Peyer's patch (tissue), 4 donors: ENCODE measurements around the gene SYK. TPM values are rescaled to one million over a fixed set of nuclear protein-coding genes. Genes with fewer than 3 reads are reported as not detected.
"Not testable (repeated sequence)": the region's sequence is repeated elsewhere in the genome, so short reads cannot be mapped to it uniquely, and the experiment has no call there.

Source experiments
- DNase-seq, 3 donors: peaks; one replicate each; pipeline ENCODE4 v3.0.0-alpha.2; 2017 to 2019
- H3K27ac ChIP-seq, 4 donors: fragments of 200-600 bp; sonication (generic); one replicate each; pipeline ENCODE4 v1.5.1; 2016 to 2019
- H3K27me3 ChIP-seq, 2 donors: fragments of 200-600 bp; sonication (generic); one replicate each; pipeline ENCODE4 v1.5.1; 2019
- H3K36me3 ChIP-seq, 3 donors: fragments of 200-600 bp; sonication (generic); one replicate each; pipeline ENCODE4 v1.5.1; 2016 to 2019
- H3K4me1 ChIP-seq, 4 donors: fragments of 200-600 bp; sonication (generic); one replicate each; pipeline ENCODE4 v1.5.1; 2016 to 2019
- H3K4me3 ChIP-seq, 4 donors: fragments of 200-600 bp; sonication (generic); 1 replicate in 3 of 4; 2 replicates in 1 of 4; pipeline ENCODE4 v1.5.1; 2016 to 2019; ENCODE audit warnings: mild to moderate bottlenecking in 1 of 4
- H3K9me3 ChIP-seq, 4 donors: fragments of 200-600 bp; sonication (generic); one replicate each; pipeline ENCODE4 v1.5.1; 2016 to 2019; ENCODE audit warnings: mild to moderate bottlenecking in 1 of 4
- POLR2A ChIP-seq, 2 donors: fragments of 450-650 bp; IDR thresholded peaks; one replicate each; pipeline ENCODE4 v1.5.1; 2017; ENCODE audit warnings: antibody characterized with exemption in 2 of 2, mild to moderate bottlenecking in 2 of 2, moderate library complexity in 2 of 2
- total RNA-seq, 4 donors: library from RNA; depleted of rRNA; stranded (reverse); fragments of >200 nt; gene quantifications; one replicate each; pipeline ENCODE4 v1.1.0, GENCODE V29; 2016
- TF ChIP-seq, protein P1 (sequence below), 6 experiments: fragments of 450-650 bp in 4 of 6; fragments of 200-600 bp in 2 of 6; sonication (generic) in 1 of 6; IDR thresholded peaks; one replicate each; pipeline ENCODE4 v1.5.1; 2017 to 2019; ENCODE audit warnings: antibody characterized with exemption in 6 of 6, mild to moderate bottlenecking in 3 of 6, moderate library complexity in 1 of 6

SYK gene
- total RNA-seq, 4 donors from 2014 or later: 48.7 to 81.7 (median 60.0) TPM

DNA sequence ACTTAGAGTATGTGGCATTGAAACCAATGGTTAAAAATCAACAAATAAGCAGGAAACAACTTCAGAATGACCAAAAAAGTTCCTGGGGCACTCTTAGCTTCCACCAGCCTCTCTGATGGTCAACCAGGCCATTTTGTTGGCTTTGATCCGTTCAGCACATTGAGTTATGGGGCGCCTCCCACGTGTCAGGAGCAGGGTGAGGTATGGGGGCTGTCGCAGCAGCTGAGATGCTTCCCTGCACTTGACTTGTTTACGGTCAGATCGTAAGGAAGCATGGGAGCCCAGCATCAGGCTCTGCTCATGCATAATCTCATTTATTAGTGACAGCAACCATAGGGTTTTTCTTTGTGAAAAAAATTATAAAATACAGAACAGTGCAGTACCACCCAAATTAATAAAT is 16.7 kb downstream of the SYK start:
- H3K4me1 ChIP-seq: peaks cover 0 to 5% (median 0%) of the 10 kb centered on the region in 4 donors
- TF ChIP-seq POLR2A (IDR thresholded peaks at IDR 0.05): no peak
- TF ChIP-seq, protein P1, sequence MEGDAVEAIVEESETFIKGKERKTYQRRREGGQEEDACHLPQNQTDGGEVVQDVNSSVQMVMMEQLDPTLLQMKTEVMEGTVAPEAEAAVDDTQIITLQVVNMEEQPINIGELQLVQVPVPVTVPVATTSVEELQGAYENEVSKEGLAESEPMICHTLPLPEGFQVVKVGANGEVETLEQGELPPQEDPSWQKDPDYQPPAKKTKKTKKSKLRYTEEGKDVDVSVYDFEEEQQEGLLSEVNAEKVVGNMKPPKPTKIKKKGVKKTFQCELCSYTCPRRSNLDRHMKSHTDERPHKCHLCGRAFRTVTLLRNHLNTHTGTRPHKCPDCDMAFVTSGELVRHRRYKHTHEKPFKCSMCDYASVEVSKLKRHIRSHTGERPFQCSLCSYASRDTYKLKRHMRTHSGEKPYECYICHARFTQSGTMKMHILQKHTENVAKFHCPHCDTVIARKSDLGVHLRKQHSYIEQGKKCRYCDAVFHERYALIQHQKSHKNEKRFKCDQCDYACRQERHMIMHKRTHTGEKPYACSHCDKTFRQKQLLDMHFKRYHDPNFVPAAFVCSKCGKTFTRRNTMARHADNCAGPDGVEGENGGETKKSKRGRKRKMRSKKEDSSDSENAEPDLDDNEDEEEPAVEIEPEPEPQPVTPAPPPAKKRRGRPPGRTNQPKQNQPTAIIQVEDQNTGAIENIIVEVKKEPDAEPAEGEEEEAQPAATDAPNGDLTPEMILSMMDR (IDR thresholded peaks at IDR 0.05): no peak
- no peak overlapping the region for H3K4me3 ChIP-seq
- H3K27me3 ChIP-seq: no peaks in the 10 kb centered on the region
- DNase-seq: no peak
- H3K27ac ChIP-seq: no peak overlapping the region
- H3K9me3 ChIP-seq: no peaks in the 10 kb centered on the region
- peaks cover 0 to 5% (median 0%) of the 10 kb centered on the region in 3 donors for H3K36me3 ChIP-seq

DNA sequence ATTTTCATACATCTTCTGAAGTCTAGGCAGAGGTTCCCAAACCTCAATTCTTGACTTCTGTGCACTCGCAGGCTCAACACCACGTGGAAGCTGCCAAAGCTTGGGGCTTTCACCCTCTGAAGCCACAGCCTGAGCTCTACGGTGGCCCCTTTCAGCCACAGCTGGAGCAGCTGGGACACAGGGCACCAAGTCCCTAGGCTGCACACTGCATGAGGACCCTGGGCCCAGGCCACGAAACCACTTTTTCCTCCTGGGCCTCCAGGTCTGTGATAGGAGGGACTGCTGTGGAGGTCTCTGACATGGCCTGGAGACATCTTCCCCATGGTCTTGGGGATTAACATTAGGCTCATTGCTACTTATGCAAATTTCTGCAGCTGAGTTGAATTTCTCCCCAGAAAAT is 18.8 kb downstream of the SYK start:
- not testable (repeated sequence) for H3K4me1 ChIP-seq, H3K27ac ChIP-seq, H3K4me3 ChIP-seq, H3K36me3 ChIP-seq, DNase-seq, H3K27me3 ChIP-seq, H3K9me3 ChIP-seq

DNA sequence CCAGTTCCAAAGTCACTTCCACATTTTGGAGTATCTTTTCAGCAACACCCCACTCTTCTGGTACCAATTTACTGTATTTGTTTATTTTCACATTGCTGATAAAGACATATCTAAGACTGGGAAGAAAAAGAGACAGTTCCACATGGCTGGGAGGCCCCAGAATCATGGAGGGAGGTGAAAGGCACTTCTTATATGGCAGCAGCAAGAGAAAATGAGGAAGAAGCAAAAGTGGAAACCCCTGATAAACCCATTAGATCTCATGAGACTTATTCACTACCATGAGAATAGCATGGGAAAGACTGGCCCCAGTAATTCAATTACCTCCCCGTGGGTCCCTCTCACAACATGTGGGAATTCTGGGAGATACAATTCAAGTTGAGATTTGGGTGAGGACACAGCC is 19.6 kb downstream of the SYK start:
- not testable (repeated sequence) for DNase-seq, H3K4me3 ChIP-seq, H3K27me3 ChIP-seq, H3K36me3 ChIP-seq, H3K4me1 ChIP-seq, H3K9me3 ChIP-seq, H3K27ac ChIP-seq

DNA sequence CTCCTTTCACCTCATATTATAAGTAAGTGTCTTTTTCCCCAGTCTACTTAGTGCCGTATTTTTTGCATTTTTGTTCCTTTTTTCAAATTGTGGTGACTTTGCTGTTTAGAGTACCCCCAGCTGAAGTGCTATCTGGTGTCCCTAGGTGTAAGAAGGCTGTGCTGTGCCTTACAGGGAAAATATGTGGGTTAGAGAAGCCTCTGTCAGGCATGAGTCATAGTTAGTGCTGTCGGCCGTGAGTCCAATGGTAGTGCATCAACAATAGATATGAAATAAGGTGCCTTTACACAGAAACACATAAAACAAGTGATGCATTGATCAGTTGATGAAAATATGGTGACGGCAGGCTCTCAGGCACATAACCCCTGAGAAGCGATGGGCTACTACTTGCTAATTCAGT is 20.1 kb downstream of the SYK start:
- H3K27ac ChIP-seq: no peak overlapping the region
- peaks cover 0 to 5% (median 0%) of the 10 kb centered on the region in 3 donors for H3K36me3 ChIP-seq
- H3K27me3 ChIP-seq: no peaks in the 10 kb centered on the region
- no peaks in the 10 kb centered on the region for H3K9me3 ChIP-seq
- no peak overlapping the region for H3K4me3 ChIP-seq
- TF ChIP-seq POLR2A (IDR thresholded peaks at IDR 0.05): no peak
- TF ChIP-seq, protein P1 (IDR thresholded peaks at IDR 0.05): no peak
- DNase-seq: no peak
- peaks cover 0 to 6% (median under 1%) of the 10 kb centered on the region in 4 donors for H3K4me1 ChIP-seq

DNA sequence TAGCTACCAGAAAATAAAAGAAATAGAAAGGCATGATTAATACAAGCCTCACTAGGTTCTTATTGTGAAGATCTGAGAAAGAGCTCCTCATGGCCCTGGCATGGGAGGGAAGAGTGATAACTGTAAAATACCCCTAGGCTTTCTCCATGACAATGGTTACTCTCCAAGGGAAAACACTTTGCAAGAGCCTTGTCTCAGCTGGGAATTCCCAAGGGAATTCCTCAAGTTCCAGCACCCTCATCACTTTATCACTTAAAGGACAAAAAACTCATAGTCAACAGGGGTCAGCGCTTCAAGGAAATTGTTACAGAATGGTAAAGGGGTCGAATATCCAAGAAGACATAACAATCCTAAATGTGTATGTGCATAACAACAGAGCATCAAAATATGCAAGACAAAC is 21.2 kb downstream of the SYK start:
- no peak for DNase-seq
- TF ChIP-seq, protein P1 (IDR thresholded peaks at IDR 0.05): no peak
- no peak for TF ChIP-seq POLR2A (IDR thresholded peaks at IDR 0.05)
- H3K4me3 ChIP-seq: no peak overlapping the region
- H3K9me3 ChIP-seq: no peaks in the 10 kb centered on the region
- H3K36me3 ChIP-seq: peaks cover 0 to 5% (median 0%) of the 10 kb centered on the region in 3 donors
- H3K27me3 ChIP-seq: no peaks in the 10 kb centered on the region
- no peak overlapping the region for H3K27ac ChIP-seq
- H3K4me1 ChIP-seq: peaks cover 0 to 7% (median 5%) of the 10 kb centered on the region in 4 donors

DNA sequence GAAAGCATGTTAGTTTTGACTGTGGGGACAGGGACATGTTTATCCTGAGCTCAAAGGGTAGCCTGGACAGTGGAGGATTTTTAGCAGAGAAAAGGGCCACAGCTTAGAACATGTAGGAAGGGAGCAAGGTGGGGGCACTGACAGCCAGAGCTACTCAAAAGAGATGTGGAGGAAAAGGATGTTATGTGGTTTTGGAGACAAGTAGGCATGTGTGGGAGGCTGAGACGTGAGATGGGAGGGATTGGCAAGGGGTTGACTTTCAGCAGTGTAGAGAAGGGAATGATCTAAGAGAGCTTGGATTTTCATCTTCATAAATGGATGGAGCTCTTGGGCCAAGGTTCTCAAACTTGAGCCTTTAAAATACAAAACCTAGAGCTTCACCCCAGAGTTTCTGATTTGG is 24.0 kb downstream of the SYK start:
- Histone ChIP-seq H3K4me3 (no peak overlapping the region), H3K27ac (peak overlapping the region in 1 of 4 donors; percentile 69), H3K27me3 (no peaks in the 10 kb centered on the region), H3K36me3 (peaks cover 0 to 5% (median 0%) of the 10 kb centered on the region in 3 donors), H3K4me1 (peaks cover 0 to 19% (median 5%) of the 10 kb centered on the region in 4 donors), H3K9me3 (no peaks in the 10 kb centered on the region)
- TF ChIP-seq, protein P1 (IDR thresholded peaks at IDR 0.05): no peak
- TF ChIP-seq POLR2A (IDR thresholded peaks at IDR 0.05): no peak
- DNase-seq: peak in 1 of 3 donors; percentile 4
